A549 (cell line): Measurements from ENCODE around the gene FGF4. TPM values are rescaled to one million over a fixed set of nuclear protein-coding genes. Genes with fewer than 3 reads are reported as not detected.

Source experiments
- ATAC-seq, 2 experiments: fragments of 200-7000 bp in 1 of 2; fragments of >200 bp in 1 of 2; cut with Nextera tagmentation in 1 of 2; cut with Tn5 transposase in 1 of 2; 3 replicates each; pipeline versions ENCODE4 v1.8.0 to v1.9.1; 2018 to 2020; ENCODE audit warnings: mild to moderate bottlenecking in 1 of 2, moderate library complexity in 1 of 2
- CTCF ChIA-PET: fragments of 300-600 bp; sonication (Branson Sonifier 250); formaldehyde crosslinking; extraction: SDS; loops from one replicate; lab custom pipeline; 2021; ENCODE audit warnings: antibody characterized with exemption, inconsistent platforms; lab: Yijun Ruan, JAX
- POLR2A ChIA-PET: fragments of 350-600 bp; formaldehyde crosslinking; extraction: SDS; loops from one replicate; lab custom pipeline; 2021; ENCODE audit warnings: antibody characterized with exemption, inconsistent platforms; lab: Yijun Ruan, JAX
- DNase-seq, 2 experiments: peaks; one replicate each; pipeline versions ENCODE4 v3.0.0 to v3.0.0-alpha.2; 2011 to 2016; ENCODE audit warnings: low read depth in 1 of 2, low spot score in 1 of 2
- FAIRE-seq: peaks from 2 replicates; lab custom pipeline; 2011; peaks lifted over from hg19 to GRCh38; lab: Jason Lieb, UNC
- H3K27ac ChIP-seq, 2 experiments: fragments of >200 bp; sonication (Bioruptor Twin); formaldehyde crosslinking; 3 replicates each; pipeline ENCODE4 v1.5.1; 2016 to 2017
- H3K4me1 ChIP-seq: fragments of >200 bp; sonication (Bioruptor Twin); formaldehyde crosslinking; 3 replicates; pipeline ENCODE4 v1.6.1; 2016
- H3K4me2 ChIP-seq: fragments of >200 bp; sonication (Bioruptor Twin); formaldehyde crosslinking; 3 replicates; pipeline ENCODE4 v1.6.1; 2016
- H3K4me3 ChIP-seq: fragments of >200 bp; sonication (Bioruptor Twin); formaldehyde crosslinking; 3 replicates; pipeline ENCODE4 v1.5.1; 2016
- H3K9me3 ChIP-seq: fragments of >200 bp; sonication (Bioruptor Twin); formaldehyde crosslinking; 3 replicates; pipeline ENCODE4 v1.6.1; 2016
- ATOH8 ChIP-seq: fragments of 250-450 bp; sonication (Bioruptor Pico); IDR thresholded peaks from 2 replicates; pipeline ENCODE4 v1.5.0; 2020; ENCODE audit warnings: low read depth, mild to moderate bottlenecking, moderate library complexity
- CBX2 ChIP-seq: fragments of 200-600 bp; sonication (generic); IDR thresholded peaks from 2 replicates; pipeline ENCODE4 v1.6.1; 2016; ENCODE audit warnings: low read depth, mild to moderate bottlenecking, borderline replicate concordance
- CEBPB ChIP-seq, 2 experiments: fragments of >200 bp in 1 of 2; sonication (Bioruptor Twin) in 1 of 2; formaldehyde crosslinking in 1 of 2; IDR thresholded peaks; 2 replicates each; pipeline ENCODE4 v1.6.1; 2012 to 2016
- CHD4 ChIP-seq: fragments of 200-600 bp; sonication (generic); IDR thresholded peaks from 2 replicates; pipeline ENCODE4 v1.6.1; 2016; ENCODE audit warnings: antibody characterized with exemption, mild to moderate bottlenecking, borderline replicate concordance
- CTCF ChIP-seq: fragments of >200 bp; sonication (Bioruptor Twin); formaldehyde crosslinking; IDR thresholded peaks from 3 replicates; pipeline ENCODE4 v1.5.1; 2016
- ELK1 ChIP-seq: fragments of 150-350 bp; IDR thresholded peaks from 2 replicates; pipeline ENCODE4 v1.6.1; 2014; ENCODE audit warnings: low read depth, mild to moderate bottlenecking, low read length
- FOSL2 ChIP-seq, 2 experiments: fragments of 450-650 bp in 1 of 2; fragments of >200 bp in 1 of 2; sonication (Bioruptor Twin) in 1 of 2; formaldehyde crosslinking; IDR thresholded peaks; 2 replicates each; pipeline versions ENCODE4 v1.5.0 to v1.6.1; 2016 to 2020; ENCODE audit warnings: mild to moderate bottlenecking in 1 of 2, moderate library complexity in 1 of 2
- GATA3 ChIP-seq: IDR thresholded peaks from 2 replicates; pipeline ENCODE4 v1.6.1; 2012; ENCODE audit warnings: borderline replicate concordance
- HEYL ChIP-seq: fragments of 250-450 bp; sonication (Bioruptor Pico); IDR thresholded peaks from 2 replicates; pipeline ENCODE4 v1.8.0; 2021; ENCODE audit warnings: mild to moderate bottlenecking, moderate library complexity
- HOXA7 ChIP-seq: fragments of 250-450 bp; sonication (Bioruptor Pico); IDR thresholded peaks from 2 replicates; pipeline ENCODE4 v1.5.0; 2020; ENCODE audit warnings: mild to moderate bottlenecking, moderate library complexity
- HOXB13 ChIP-seq: fragments of 250-450 bp; sonication (Bioruptor Pico); IDR thresholded peaks from 2 replicates; pipeline ENCODE4 v1.5.0; 2020; ENCODE audit warnings: low read depth, mild to moderate bottlenecking, moderate library complexity
- HOXB5 ChIP-seq: fragments of 250-450 bp; sonication (Bioruptor Pico); IDR thresholded peaks from 2 replicates; pipeline ENCODE4 v1.5.0; 2020; ENCODE audit warnings: mild to moderate bottlenecking, moderate library complexity
- JUNB ChIP-seq: fragments of >200 bp; sonication (Bioruptor Twin); formaldehyde crosslinking; IDR thresholded peaks from 2 replicates; pipeline ENCODE4 v1.6.1; 2016
- KDM1A ChIP-seq: fragments of 200-600 bp; sonication (generic); IDR thresholded peaks from 2 replicates; pipeline ENCODE4 v1.6.1; 2016; ENCODE audit warnings: low read depth, mild to moderate bottlenecking
- MAFK ChIP-seq: fragments of 450-650 bp; IDR thresholded peaks from 2 replicates; pipeline ENCODE4 v1.6.1; 2014; ENCODE audit not compliant: partially characterized antibody
- MYC ChIP-seq: IDR thresholded peaks from 2 replicates; pipeline ENCODE4 v1.6.1; 2012; ENCODE audit warnings: mild to moderate bottlenecking, inconsistent platforms, low read length, improper control_type of control experiment, borderline replicate concordance
- NFE2L2 ChIP-seq: fragments of 150-350 bp; conservative IDR thresholded peaks from 2 replicates; pipeline ENCODE4 v1.6.1; 2014; ENCODE audit warnings: low read length
- NPAS2 ChIP-seq: fragments of 250-450 bp; sonication (Bioruptor Pico); IDR thresholded peaks from 2 replicates; pipeline ENCODE4 v1.8.0; 2022; ENCODE audit warnings: mild to moderate bottlenecking, moderate library complexity, borderline replicate concordance
- PBX3 ChIP-seq: IDR thresholded peaks from 2 replicates; pipeline ENCODE4 v1.6.1; 2012
- POLR2A ChIP-seq: IDR thresholded peaks from 2 replicates; pipeline ENCODE4 v1.6.1; 2012; ENCODE audit warnings: mild to moderate bottlenecking, low read length
- POLR2AphosphoS2 ChIP-seq: conservative IDR thresholded peaks from 2 replicates; pipeline ENCODE4 v1.6.1; 2012; ENCODE audit warnings: low read length, improper control_type of control experiment, inconsistent platforms
- RAD21 ChIP-seq, 2 experiments: fragments of >200 bp in 1 of 2; sonication (Bioruptor Twin) in 1 of 2; formaldehyde crosslinking in 1 of 2; IDR thresholded peaks in 1 of 2; conservative IDR thresholded peaks in 1 of 2; 2 replicates in 1 of 2; 3 replicates in 1 of 2; pipeline ENCODE4 v1.6.1; 2012 to 2018; ENCODE audit warnings: inconsistent platforms in 1 of 2
- RFX5 ChIP-seq: fragments of 450-650 bp; IDR thresholded peaks from 2 replicates; pipeline ENCODE4 v1.7.1; 2014; ENCODE audit warnings: antibody characterized with exemption, mild to moderate bottlenecking, moderate library complexity
- SMC3 ChIP-seq: fragments of >200 bp; sonication (Bioruptor Twin); formaldehyde crosslinking; IDR thresholded peaks from 3 replicates; pipeline ENCODE4 v1.6.1; 2018; ENCODE audit warnings: inconsistent platforms
- USF2 ChIP-seq: fragments of 450-650 bp; IDR thresholded peaks from 2 replicates; pipeline ENCODE4 v1.6.1; 2014; ENCODE audit warnings: antibody characterized with exemption
- ZNF302 ChIP-seq: fragments of 250-450 bp; sonication (Bioruptor Pico); IDR thresholded peaks from 2 replicates; pipeline ENCODE4 v1.9.0; 2021; ENCODE audit warnings: inconsistent platforms, mild to moderate bottlenecking, moderate library complexity
- WGBS: methylation state at CpG from one replicate; pipeline ENCODE4 v1.1.6; 2017; ENCODE audit errors: missing lambda C conversion rate; 5-methylcytosine and 5-hydroxymethylcytosine counted together
- polyA plus RNA-seq, 4 experiments: library from polyadenylated mRNA; depleted of rRNA in 3 of 4; stranded (reverse); fragments of >200 nt; fragmentation: RNase III in 1 of 4; extraction: RNeasy Plus Mini Kit Qiagen cat#74134 plus additional on column Dnase treatment in 1 of 4; gene quantifications; 2 replicates in 3 of 4; 3 replicates in 1 of 4; pipeline ENCODE4 v1.2.3, GENCODE V29; 2011 to 2017

The FGF4 gene
- polyA plus RNA-seq, 2 of the 4 experiments (the other 2 are of a cell fraction) = not detected

- TF ChIP-seq CTCF (no peak), MAFK (no peak)
These were observed 38.7 kb upstream of the FGF4 start (continued) for GRCh38 chr11:69813839-69814238.

GRCh38 chr11:69812946-69813345 lies 37.8 kb upstream of the FGF4 start:
- H3K9me3 ChIP-seq = no peaks in the 10 kb centered on the region
- H3K4me1 ChIP-seq = peaks cover 7% of the 10 kb centered on the region; the same call in 2 of the 3 replicates
- H3K27ac ChIP-seq = no peak overlapping the region
- H3K4me2 ChIP-seq = no peak overlapping the region
- TF ChIP-seq RAD21 (conservative IDR thresholded peaks at IDR 0.05 in 1 of 2, IDR thresholded peaks at IDR 0.05 in 1 of 2) (no peak), RFX5 (no peak), HOXB13 (no peak), CEBPB (IDR thresholded peaks at IDR 0.05) (no peak), SMC3 (no peak), HOXA7 (CRISPR knock-in tag) (no peak), MYC (no peak), HOXB5 (CRISPR knock-in tag) (no peak), NFE2L2 (no peak), ATOH8 (no peak), USF2 (no peak), KDM1A (no peak), CHD4 (no peak), PBX3 (no peak), MAFK (no peak), POLR2AphosphoS2 (no peak)
- 27% methylated on average over 9 of the region's 10 CpGs for WGBS
- no peak for ATAC-seq
- H3K4me3 ChIP-seq = no peak overlapping the region
- no peak for FAIRE-seq
- no peak for DNase-seq
- POLR2A ChIA-PET = no interaction called here
- CTCF ChIA-PET = no interaction called here

GRCh38 chr11:69812256-69812655 lies 37.1 kb upstream of the FGF4 start:
- 54% methylated on average over 6 of the region's 7 CpGs for WGBS
- Histone ChIP-seq H3K4me3 (no peak overlapping the region), H3K27ac (no peak overlapping the region), H3K4me2 (no peak overlapping the region), H3K4me1 (peaks cover 1% of the 10 kb centered on the region; the same call in 1 of the 3 replicates), H3K9me3 (no peaks in the 10 kb centered on the region)
- TF ChIP-seq JUNB = no peak
- CTCF ChIA-PET = interaction anchor here (0.9 kb wide), 1 partner anchor 103 kb away, joined by 3 read pairs; no protein-coding TSS in a partner anchor
- DNase-seq (no peak), FAIRE-seq (no peak), ATAC-seq (no peak)
- POLR2A ChIA-PET = no interaction called here

- H3K4me3 ChIP-seq = no peak overlapping the region
- WGBS = 56% methylated on average over 3 of the region's 3 CpGs
- CTCF ChIA-PET = interaction anchor here (0.9 kb wide), 2 partner anchors 12 to 104 kb away, joined by 3 read pairs; no protein-coding TSS in a partner anchor
- ATAC-seq (no peak), FAIRE-seq (no peak), DNase-seq (no peak)
- no peak overlapping the region for H3K27ac ChIP-seq
- H3K4me2 ChIP-seq = no peak overlapping the region
- no peaks in the 10 kb centered on the region for H3K9me3 ChIP-seq
- POLR2A ChIA-PET = no interaction called here
- H3K4me1 ChIP-seq = no peaks in the 10 kb centered on the region
- TF ChIP-seq ELK1 (no peak), NPAS2 (CRISPR knock-in tag) (no peak), RFX5 (no peak), CEBPB (IDR thresholded peaks at IDR 0.05) (no peak), POLR2AphosphoS2 (no peak), HEYL (CRISPR knock-in tag) (no peak), GATA3 (no peak), ZNF302 (CRISPR knock-in tag) (no peak), MYC (no peak), FOSL2 (IDR thresholded peaks at IDR 0.05) (no peak), FOSL2 (CRISPR knock-in tag; IDR thresholded peaks at IDR 0.05) (no peak), CHD4 (no peak), CBX2 (no peak), POLR2A (no peak), MAFK (no peak), USF2 (no peak)
These were observed 36.3 kb upstream of the FGF4 start for GRCh38 chr11:69811431-69811830.
